GM21381 (cell line): Measurements from ENCODE around the gene KCNMA1.
A peak's percentile ranks its signal among the peaks of the same experiment; 100 is the strongest.

Experiments used
- ATAC-seq: cut with Tn5 transposase; IDR thresholded peaks from one replicate; pipeline ENCODE4 v1.9.1; 2021; ENCODE audit warnings: mild to moderate bottlenecking, moderate library complexity; ENCODE audit not compliant: unreplicated experiment

Gene KCNMA1

GRCh38 chr10:76902949-76903348 lies 734.7 kb downstream of the KCNMA1 start:
- no peak for ATAC-seq

- ATAC-seq: no peak
Measured at GRCh38 chr10:76901701-76902100, 735.9 kb downstream of the KCNMA1 start.

GRCh38 chr10:76899490-76899889 lies 738.1 kb downstream of the KCNMA1 start:
- no peak for ATAC-seq

- no peak for ATAC-seq
Measured at GRCh38 chr10:76892766-76893479, 744.7 kb downstream of the KCNMA1 start.

- ATAC-seq: no peak
Measured at GRCh38 chr10:76887223-76888010, 750.2 kb downstream of the KCNMA1 start.

GRCh38 chr10:76885816-76886215 lies 751.8 kb downstream of the KCNMA1 start:
- no peak for ATAC-seq

GRCh38 chr10:76884673-76885275 lies 752.8 kb downstream of the KCNMA1 start:
- ATAC-seq: no peak

- no peak for ATAC-seq
Measured at GRCh38 chr10:76883596-76883995, 754.0 kb downstream of the KCNMA1 start.

- no peak for ATAC-seq
Measured at GRCh38 chr10:76882796-76883195, 754.8 kb downstream of the KCNMA1 start.

GRCh38 chr10:76882245-76882644 lies 755.4 kb downstream of the KCNMA1 start:
- ATAC-seq: peak; percentile 40

GRCh38 chr10:76881477-76882220 lies 756.0 kb downstream of the KCNMA1 start:
- peak; percentile 75 for ATAC-seq

- ATAC-seq: no peak
Measured at GRCh38 chr10:76880931-76881330, 756.7 kb downstream of the KCNMA1 start.

- ATAC-seq: no peak
Measured at GRCh38 chr10:76879116-76879913, 758.3 kb downstream of the KCNMA1 start.

- no peak for ATAC-seq
Measured at GRCh38 chr10:76878514-76878913, 759.1 kb downstream of the KCNMA1 start.

- ATAC-seq: no peak
Measured at GRCh38 chr10:76874896-76875295, 762.7 kb downstream of the KCNMA1 start.

- ATAC-seq: no peak
Measured at GRCh38 chr10:76874176-76874575, 763.4 kb downstream of the KCNMA1 start.

GRCh38 chr10:76871697-76872295 lies 765.8 kb downstream of the KCNMA1 start:
- no peak for ATAC-seq

- ATAC-seq: no peak
Measured at GRCh38 chr10:76869931-76870330, 767.7 kb downstream of the KCNMA1 start.

GRCh38 chr10:76868098-76868977 lies 769.3 kb downstream of the KCNMA1 start:
- ATAC-seq: no peak
